C4-2B (cell line): Measurements from ENCODE around the gene NMUR1.

Experiments used
- CTCF ChIP-seq: fragments of 450-650 bp; conservative IDR thresholded peaks from 2 replicates; pipeline ENCODE4 v1.5.1; 2017; ENCODE audit warnings: mild to moderate bottlenecking
- ZFX ChIP-seq: fragments of 450-650 bp; IDR thresholded peaks from 2 replicates; pipeline ENCODE4 v1.6.1; 2017

DNA sequence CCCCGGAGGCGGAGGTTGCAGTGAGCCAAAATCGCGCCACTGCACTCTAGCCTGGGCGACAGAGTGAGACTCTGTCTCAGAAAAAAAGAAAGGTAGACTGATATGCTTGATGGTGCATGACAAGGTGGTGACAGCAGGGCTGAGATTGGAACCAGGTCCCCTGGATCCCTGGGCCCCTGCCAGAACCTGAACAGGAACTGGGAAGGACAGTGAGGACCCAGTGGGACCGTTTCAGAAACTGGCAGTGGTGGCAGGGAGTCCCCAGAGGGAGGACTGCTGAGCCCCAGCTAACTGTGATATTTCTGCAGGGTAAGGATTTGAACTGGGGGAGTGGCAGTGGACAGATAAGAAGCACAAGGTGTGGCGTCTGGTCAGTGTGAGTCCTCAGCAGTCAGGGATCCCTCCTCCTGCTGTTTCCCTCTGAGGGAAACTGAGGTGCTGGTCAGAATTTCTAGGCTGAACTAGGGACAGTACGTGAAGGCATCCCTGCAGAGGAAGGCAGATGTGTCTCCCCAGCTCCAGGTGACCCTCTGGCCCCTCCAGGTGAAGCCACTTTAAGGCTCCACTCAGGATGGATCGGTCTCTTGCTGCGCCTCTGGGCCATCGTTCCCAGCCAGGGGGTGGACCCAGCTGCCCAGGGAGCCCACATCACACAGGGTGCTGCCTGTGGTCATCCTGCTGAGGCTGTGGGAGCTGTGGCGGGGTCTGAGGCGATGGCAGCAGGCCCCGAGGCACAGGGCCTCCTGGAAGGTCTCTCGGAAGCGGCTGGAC lies 5.6 kb downstream of the NMUR1 start:
- TF ChIP-seq CTCF (no peak), ZFX (no peak)
